BE2C (cell line): ENCODE data around the gene RHOU.

Experiments used
- DNase-seq: peaks from one replicate; pipeline ENCODE4 v3.0.0-alpha.2; 2020
- H3K27me3 ChIP-seq: fragments of 250-450 bp; sonication (Bioruptor Pico); 2 replicates; pipeline ENCODE4 v1.5.1; 2020; ENCODE audit warnings: mild to moderate bottlenecking
- H3K36me3 ChIP-seq: fragments of 250-450 bp; sonication (Bioruptor Pico); 2 replicates; pipeline ENCODE4 v1.5.1; 2020; ENCODE audit warnings: mild to moderate bottlenecking
- H3K4me1 ChIP-seq: fragments of 250-450 bp; sonication (Bioruptor Pico); 2 replicates; pipeline ENCODE4 v1.5.1; 2020
- H3K4me3 ChIP-seq: 2 replicates; pipeline ENCODE4 v1.5.1; 2011; ENCODE audit warnings: low read depth, low read length
- H3K9me3 ChIP-seq: fragments of 250-450 bp; sonication (Bioruptor Pico); 2 replicates; pipeline ENCODE4 v1.5.1; 2020
- TF ChIP-seq, protein P1 (sequence below): IDR thresholded peaks from 2 replicates; pipeline ENCODE4 v1.5.1; 2012; ENCODE audit warnings: mild to moderate bottlenecking, low read depth, low read length

The RHOU gene

DNA sequence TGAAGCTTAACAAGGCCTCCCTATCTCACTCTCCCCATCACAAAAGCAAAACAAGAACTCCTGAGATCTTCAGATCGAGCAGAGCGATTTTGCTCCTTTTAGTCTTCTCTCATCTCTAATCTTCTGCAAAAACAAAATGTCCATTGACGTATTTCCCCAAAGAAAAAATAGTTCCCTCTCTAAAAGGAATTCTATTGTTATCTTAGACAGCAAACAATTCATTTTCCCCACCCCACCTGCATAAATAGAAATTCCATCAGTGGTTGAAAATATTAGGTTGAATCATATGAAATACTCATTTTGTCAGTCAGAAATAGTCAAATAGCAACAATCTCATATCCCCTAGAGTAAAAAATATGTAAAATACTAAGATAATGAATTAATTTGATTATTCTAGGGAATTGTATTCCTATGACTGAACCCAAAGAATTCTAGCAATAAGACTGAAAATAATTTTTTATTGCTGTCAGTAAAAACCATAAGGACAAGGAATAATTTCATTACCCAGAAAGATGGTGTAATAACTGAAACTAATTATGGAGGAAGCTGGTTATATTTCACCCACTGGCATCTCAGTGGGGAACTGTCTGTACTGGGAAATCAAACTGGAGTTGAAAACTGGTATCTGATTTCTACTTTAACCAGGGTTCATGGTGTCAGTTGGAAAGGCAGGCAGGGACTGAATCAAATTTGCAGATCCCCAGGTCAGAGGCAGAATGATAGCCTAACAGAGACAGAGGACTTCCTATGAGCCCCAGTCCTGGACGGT lies 51.3 kb downstream of the RHOU start:
- no peak for DNase-seq
- TF ChIP-seq, protein P1, sequence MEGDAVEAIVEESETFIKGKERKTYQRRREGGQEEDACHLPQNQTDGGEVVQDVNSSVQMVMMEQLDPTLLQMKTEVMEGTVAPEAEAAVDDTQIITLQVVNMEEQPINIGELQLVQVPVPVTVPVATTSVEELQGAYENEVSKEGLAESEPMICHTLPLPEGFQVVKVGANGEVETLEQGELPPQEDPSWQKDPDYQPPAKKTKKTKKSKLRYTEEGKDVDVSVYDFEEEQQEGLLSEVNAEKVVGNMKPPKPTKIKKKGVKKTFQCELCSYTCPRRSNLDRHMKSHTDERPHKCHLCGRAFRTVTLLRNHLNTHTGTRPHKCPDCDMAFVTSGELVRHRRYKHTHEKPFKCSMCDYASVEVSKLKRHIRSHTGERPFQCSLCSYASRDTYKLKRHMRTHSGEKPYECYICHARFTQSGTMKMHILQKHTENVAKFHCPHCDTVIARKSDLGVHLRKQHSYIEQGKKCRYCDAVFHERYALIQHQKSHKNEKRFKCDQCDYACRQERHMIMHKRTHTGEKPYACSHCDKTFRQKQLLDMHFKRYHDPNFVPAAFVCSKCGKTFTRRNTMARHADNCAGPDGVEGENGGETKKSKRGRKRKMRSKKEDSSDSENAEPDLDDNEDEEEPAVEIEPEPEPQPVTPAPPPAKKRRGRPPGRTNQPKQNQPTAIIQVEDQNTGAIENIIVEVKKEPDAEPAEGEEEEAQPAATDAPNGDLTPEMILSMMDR: no peak
- Histone ChIP-seq H3K36me3 (no peaks in the 10 kb centered on the region), H3K4me3 (no peak overlapping the region), H3K27me3 (no peaks in the 10 kb centered on the region), H3K9me3 (no peaks in the 10 kb centered on the region; the same call in 1 of the 2 replicates), H3K4me1 (peaks cover 22% of the 10 kb centered on the region)

DNA sequence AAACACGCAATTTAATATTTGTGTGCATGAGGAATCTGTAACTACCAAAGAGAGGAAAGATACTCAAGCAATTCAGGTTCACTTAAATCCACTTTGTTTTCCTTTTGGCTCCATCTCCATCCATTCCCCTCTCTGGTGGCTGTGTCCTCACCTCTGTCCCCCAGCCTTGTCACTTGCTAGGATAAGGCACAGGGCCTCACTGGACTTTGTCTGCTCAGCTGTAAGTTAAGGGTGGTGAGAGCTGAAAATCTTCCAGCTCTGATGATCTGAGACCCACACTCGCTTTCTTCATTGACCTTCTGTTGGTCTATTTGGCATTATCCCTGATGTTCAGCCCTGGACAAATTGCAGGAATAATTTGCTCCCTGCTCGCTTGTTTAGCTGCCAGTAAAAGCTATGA lies 56.5 kb downstream of the RHOU start:
- DNase-seq: no peak
- H3K9me3 ChIP-seq: no peaks in the 10 kb centered on the region
- TF ChIP-seq, protein P1: no peak
- H3K4me1 ChIP-seq: peaks cover 6% of the 10 kb centered on the region
- H3K27me3 ChIP-seq: no peaks in the 10 kb centered on the region
- no peak overlapping the region for H3K4me3 ChIP-seq
- no peaks in the 10 kb centered on the region for H3K36me3 ChIP-seq

DNA sequence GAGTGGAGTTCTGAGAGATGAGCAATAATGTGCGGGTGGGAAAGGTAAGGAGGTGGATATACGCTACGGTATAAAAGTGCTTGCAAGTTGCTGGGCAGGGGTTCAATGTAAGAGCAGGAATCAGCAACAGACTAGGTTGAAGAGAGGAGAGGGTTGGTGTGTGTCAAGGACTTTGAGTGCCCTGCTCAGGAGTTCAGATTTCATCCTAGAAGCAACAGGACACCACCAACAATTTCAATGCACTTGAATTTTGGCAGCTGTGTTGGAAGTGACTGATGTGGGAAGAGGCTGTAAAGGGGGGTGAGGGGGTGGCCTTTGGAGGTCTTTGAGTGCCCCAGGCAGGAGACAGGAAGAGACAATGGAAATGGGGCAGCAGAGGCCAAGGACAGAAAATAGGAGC lies 57.3 kb downstream of the RHOU start:
- H3K27me3 ChIP-seq: no peaks in the 10 kb centered on the region

DNA sequence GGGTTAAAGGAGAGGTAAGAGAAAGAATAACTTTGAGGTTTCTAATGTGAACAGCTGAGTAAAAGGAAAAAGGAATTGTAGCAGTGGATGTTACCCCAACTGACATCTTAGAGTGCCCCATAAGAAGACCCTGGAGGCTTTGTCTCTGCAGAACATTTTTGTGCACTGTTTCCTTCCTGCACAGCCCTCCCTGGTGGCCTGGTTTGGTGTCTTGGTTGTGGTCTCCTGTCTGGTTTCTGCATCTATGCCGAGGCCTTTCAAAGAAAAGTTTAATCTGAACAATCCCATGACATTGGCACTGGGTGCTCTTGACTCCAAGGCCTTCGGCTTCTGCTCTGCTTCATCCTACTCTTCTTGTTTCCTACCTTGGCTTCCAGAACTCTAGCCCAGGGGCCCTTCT lies 57.8 kb downstream of the RHOU start:
- Histone ChIP-seq H3K4me1 (no peaks in the 10 kb centered on the region), H3K9me3 (no peaks in the 10 kb centered on the region), H3K27me3 (no peaks in the 10 kb centered on the region), H3K36me3 (no peaks in the 10 kb centered on the region), H3K4me3 (no peak overlapping the region)
- no peak for DNase-seq
- TF ChIP-seq, protein P1: no peak

More for the DNA sequence above, 57.3 kb downstream of the RHOU start:
- no peak overlapping the region for H3K4me3 ChIP-seq
- DNase-seq: no peak
- H3K36me3 ChIP-seq: no peaks in the 10 kb centered on the region
- TF ChIP-seq, protein P1: no peak
- no peaks in the 10 kb centered on the region for H3K4me1 ChIP-seq
- no peaks in the 10 kb centered on the region for H3K9me3 ChIP-seq

DNA sequence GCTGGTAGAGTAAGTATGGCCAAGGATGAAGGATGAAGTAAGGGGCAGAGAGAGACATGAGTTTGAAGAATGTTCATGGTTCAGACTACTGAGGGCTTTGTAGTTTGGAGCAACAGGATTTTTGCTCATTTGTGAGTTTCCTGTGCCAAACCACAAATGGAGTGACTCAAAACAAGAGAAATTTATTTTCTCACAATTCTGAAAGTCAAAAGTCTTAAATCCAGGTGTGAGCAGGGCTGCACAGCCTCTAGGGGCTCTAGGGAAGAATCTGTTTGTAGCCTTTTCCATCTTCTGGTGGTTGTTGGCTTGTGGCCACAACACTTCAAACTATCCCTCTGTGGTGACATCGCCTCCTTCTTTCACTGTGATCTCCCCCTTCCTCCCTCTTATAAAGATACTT lies 58.9 kb downstream of the RHOU start:
- H3K36me3 ChIP-seq: no peaks in the 10 kb centered on the region
- TF ChIP-seq, protein P1: no peak
- no peaks in the 10 kb centered on the region for H3K4me1 ChIP-seq
- no peaks in the 10 kb centered on the region for H3K27me3 ChIP-seq
- H3K4me3 ChIP-seq: no peak overlapping the region
- DNase-seq: no peak
- H3K9me3 ChIP-seq: no peaks in the 10 kb centered on the region

DNA sequence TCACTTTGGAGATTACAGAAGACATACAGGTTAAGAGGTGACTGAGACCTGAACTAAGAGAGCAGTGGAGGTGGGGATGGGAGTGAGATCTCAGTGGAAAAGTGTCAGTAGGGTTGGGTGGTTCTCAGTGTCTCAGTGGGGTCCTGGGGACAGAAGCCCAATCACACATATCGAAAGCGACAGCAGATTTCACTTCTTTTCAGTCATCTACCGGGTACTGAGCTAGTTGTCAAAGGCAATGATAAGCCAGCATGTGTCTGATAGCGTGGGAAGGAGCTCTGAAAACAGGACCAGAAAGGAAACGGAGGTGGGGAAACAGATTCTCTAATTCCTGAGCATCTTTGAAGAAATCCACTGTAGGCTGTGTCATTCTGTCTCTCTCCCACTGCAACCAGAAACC lies 59.5 kb downstream of the RHOU start:
- Histone ChIP-seq H3K9me3 (no peaks in the 10 kb centered on the region), H3K36me3 (no peaks in the 10 kb centered on the region), H3K27me3 (no peaks in the 10 kb centered on the region), H3K4me1 (no peaks in the 10 kb centered on the region), H3K4me3 (no peak overlapping the region)
- TF ChIP-seq, protein P1: no peak
- DNase-seq: no peak
